ENCODE data around the gene HAP1.

Gene HAP1

GRCh38 chr17:41763327-41763726 is 28.9 kb upstream of the HAP1 start:
- DNase-seq = no peak

DNA sequence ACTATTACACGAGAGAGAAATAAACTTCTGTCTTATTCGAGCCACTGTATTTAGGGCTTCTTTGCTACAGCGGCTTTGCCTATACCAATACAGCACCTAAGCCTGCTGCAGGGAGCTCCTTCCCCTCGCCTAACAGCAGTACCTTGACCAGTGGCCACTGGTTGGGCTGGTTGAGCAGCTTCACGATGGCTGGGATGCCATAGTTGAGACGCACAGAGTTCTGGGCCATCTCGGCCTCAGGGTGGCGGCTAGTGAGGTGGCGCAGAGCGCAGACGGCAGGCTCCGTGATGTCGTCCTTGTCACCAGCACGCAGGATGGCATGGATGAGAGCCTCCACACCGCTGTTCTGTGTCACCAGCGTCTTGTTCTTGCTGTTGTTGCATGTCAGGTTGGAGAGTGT is 28.4 kb upstream of the HAP1 start:
- no peak for DNase-seq

- DNase-seq = no peak
Measured at GRCh38 chr17:41762391-41762790, 27.9 kb upstream of the HAP1 start.

GRCh38 chr17:41760878-41761277 is 26.4 kb upstream of the HAP1 start:
- DNase-seq = no peak

GRCh38 chr17:41758601-41759000 is 24.2 kb upstream of the HAP1 start:
- DNase-seq = no peak

GRCh38 chr17:41754066-41754465 is 19.6 kb upstream of the HAP1 start:
- no peak for DNase-seq

GRCh38 chr17:41751288-41751687 is 16.8 kb upstream of the HAP1 start:
- no peak for DNase-seq

- no peak for DNase-seq
Measured at GRCh38 chr17:41750862-41751261, 16.4 kb upstream of the HAP1 start.

DNA sequence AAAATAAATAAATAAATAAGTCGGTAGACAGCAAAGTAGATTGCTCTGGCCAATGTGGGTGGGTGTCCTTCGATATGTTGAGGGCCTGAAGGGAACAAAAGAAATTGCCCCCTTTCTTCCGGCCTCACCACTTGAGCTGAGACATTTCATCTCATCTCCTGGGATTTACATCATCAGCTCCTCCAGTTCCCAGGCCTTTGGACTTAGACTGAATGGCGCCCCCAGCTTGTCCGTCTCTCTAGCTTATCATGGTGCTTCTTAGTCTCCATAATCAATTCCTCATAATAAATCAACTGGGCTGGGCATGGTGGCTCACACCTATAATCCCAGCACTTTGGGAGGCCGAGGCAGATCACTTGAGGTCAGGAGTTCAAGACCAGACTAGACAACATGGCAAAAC is 13.8 kb upstream of the HAP1 start:
- DNase-seq = no peak

- no peak for DNase-seq
Measured at GRCh38 chr17:41741709-41742108, 7.3 kb upstream of the HAP1 start.

DNA sequence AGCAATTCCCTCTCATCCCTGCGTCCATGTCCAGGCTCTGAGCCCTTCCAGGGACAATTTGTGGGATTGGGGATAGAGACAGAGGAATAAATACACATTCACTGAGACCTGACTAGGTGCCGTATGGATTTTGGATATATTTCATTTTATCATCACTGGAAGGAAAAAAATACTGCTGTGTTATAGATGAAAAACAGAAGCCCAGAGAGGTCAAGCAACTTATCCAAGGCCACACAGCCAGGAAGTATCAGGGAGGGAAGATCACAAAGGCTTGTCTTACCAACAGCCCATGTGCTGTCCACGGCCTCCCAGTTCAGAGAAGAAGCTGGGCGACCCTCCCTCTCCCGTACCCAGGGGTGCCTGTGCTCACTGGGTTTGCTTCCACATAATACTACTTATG is 6.1 kb upstream of the HAP1 start:
- no peak for DNase-seq

DNA sequence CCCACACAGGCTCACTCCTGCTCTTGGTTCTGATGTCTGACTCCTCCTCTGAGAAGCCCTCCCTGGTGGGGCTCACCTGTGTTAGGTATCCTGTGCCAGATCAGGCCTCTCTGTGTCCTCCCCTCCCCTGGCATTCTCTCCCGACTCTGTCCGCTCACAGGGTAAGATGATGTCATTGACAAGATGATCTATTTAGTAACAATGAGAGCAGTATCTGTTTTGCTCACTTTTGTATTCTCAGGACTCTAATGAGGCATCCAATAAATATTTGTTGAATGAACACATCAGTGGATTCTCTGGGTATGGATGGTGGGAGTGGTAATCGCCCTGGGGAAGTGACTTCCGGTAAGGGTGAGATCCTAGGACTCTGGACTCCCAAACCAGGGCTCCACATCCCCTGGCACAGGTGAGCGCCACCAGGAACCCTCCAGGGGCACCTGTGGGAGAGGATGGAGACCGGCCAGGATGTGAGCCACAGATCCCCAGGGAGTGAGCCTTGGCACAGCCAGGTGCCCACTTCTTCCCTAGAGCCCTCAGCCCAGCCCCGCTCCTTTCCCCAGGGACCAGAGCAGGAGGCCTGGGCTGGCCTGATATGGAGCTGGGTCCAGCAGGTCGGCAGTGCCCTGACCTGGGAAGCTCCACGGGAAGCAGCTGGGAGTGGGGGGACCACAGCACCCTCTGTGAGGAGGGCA is 5.4 kb upstream of the HAP1 start:
- no peak for DNase-seq

GRCh38 chr17:41738801-41739112 is 4.3 kb upstream of the HAP1 start:
- no peak for DNase-seq

DNA sequence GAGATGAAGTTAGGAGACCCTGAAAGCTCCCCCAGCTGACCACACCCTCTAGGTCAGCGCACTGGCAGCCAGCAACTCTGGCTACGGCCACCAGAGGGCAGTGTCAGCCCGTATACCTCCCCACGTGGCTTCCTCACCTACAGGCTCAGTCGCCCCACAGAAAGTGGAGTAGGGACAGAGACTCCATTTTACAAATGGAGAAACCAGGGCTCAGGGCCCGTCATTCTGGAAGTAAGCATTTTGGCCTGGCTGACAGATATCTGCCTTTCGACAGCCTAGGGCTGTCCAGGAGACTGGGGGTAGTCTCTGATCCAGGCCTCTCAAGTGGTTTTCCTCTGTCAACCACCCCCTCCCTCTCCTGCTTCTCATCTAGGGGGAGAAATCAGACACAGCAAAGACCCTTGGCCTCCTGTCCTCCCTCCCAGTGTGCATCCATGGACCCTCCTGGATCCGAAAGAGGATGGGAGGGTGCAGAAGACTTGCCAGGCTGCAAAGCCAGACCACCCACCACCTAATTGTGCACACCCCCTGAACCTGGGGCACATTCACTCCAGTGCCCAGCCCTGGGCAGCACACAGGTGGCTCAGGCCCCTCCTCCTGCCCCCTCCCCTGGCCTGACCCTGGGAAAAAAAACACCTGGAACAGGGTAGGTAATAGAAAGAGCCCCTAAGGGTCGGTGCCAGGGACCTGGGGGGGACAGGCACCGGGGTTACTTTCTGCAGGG is 3.8 kb upstream of the HAP1 start:
- peak; percentile 88 for DNase-seq

- no peak for DNase-seq
Measured at GRCh38 chr17:41737680-41738023, 3.2 kb upstream of the HAP1 start.

DNA sequence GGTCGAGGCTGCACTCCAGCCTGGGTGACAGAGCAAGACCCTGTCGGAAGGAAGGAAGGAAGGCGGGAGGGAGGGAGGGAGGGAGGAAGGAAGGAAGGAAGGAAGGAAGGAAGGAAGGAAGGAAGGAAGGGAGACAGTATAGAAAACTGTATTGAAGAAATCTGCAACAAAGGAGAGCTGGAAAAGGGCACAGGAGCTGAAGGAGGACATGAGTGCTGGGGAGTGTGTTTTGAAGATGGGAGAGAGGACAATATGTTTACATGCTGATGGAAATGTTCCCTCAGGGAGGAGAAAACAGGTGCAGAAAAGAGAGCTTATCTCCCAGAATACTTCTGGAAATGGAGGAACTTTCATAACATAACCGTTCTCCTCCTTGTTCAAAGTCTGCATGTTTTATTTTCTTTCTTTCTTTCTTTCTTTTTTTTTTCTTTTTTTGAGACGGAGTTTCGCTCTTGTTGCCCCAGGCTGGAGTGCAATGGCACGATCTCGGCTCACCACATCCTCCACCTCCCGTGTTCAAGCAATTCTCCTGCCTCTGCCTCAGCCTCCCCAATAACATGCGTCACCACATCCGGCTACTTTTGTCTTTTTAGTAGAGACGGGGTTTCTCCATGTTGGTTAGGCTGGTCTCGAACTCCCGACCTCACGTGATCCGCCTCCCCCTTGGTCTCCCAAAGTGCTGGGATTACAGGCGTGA is 2.7 kb upstream of the HAP1 start:
- no peak for DNase-seq

DNA sequence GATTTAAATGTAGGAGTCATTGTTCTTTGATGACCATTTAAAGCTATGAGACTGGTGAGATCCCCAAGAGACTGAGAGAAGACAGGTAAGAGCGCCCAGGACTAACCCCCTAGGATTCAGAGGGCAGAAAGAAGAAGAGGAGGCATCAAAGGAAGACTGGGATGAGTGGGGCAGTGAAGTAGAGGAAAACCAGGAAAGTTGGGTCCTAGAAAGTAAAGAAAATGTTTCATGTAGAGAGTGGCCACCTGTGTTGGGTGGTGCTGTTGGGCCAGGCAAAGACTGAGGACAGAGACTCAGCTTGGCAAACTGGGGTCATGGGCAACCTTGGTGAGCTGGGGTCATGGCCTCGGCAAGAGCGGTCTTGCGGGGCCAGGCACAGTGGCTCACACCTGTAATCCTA is 1.3 kb upstream of the HAP1 start:
- no peak for DNase-seq

GRCh38 chr17:41734949-41735313 is 488 bp upstream of the HAP1 start:
- DNase-seq = no peak

DNA sequence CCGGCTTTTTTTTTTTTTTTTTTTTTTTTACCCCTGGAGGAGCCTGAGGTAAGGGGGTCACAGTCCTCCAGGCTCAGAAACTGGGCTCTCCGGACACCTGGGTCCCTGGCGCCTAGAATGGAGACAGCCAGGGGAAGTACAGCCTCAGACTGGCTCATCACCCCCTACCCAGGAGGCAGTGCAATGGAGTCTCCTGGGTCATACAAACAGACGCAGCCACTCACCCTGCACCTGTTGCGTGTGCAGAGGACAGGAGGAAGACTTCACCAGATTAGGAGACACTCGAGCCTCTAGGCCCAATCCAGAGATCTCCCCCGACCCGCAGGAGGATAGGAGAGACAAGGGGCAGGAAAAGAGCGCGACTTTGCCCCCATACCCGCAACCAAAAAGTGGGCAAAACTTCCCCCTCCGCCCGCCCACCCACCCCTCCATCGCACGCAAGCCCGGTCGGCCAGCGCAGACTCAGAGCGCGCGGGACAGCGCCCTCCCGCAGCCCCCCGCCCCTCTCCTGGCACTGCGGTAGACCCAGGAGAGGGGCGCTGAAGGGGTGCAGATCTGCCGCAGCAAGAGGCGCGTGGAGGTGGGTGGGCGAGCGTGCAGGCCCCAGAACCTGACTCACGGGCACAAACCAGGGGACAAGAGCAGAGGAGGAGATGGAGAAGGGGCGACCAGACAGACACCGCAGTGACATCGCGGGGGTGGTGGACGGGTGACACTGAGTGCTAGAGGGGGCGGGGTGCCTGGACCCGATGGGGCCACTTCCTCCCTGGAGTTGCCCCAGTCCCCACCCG is 900 bp downstream of the HAP1 start:
- DNase-seq = no peak

DNA sequence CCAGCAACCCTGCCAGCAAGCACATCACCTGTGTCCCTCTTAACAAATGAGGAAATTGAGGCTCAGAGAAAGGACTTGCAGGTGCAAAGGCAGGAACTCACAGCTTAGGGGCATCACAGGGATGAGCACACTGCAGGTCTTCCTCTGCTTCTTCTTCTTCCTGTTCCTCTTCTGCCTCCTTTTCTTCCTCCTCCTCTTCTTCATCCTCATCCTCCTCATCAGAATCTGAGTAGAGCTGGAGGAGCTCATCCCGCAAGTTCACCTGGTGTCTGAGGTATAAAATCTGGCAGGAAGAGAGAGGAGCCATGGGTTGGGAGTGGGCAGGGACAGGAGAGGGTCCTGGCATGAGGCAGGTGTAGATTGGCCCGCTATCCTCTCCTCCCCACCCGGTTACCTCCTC is 2.6 kb downstream of the HAP1 start:
- no peak for DNase-seq

- DNase-seq = no peak
Measured at GRCh38 chr17:41730479-41730878, 4.0 kb downstream of the HAP1 start.

GRCh38 chr17:41728056-41728455 is 6.4 kb downstream of the HAP1 start:
- no peak for DNase-seq

GRCh38 chr17:41725134-41725533 is 9.3 kb downstream of the HAP1 start:
- no peak for DNase-seq

Data from activated CD4-positive, alpha-beta T cell treated with anti-CD3 and anti-CD28 coated beads for 48 hours (primary cell).